HL-60 (cell line): ENCODE measurements around the gene WNT10A.

Source experiments
- CTCF ChIP-seq: IDR thresholded peaks from one replicate; pipeline ENCODE4 v1.5.1; 2011; ENCODE audit warnings: low read length, control low read depth, inconsistent platforms; ENCODE audit not compliant: insufficient read depth
- REST ChIP-seq: IDR thresholded peaks from 2 replicates; pipeline ENCODE4 v1.6.1; 2012; ENCODE audit warnings: low read depth; ENCODE audit not compliant: insufficient replicate concordance

GRCh38 chr2:218888341-218888740 is 7.7 kb downstream of the WNT10A start:
- TF ChIP-seq REST, result no peak
- TF ChIP-seq CTCF, result no peak
